Fibroblast of skin of scalp (primary cell): ENCODE measurements around the gene ADCY2.

Source experiments
- DNase-seq: peaks from one replicate; pipeline ENCODE4 v3.0.0-alpha.2; 2013

Gene ADCY2

GRCh38 chr5:7794311-7794710 is 398.4 kb downstream of the ADCY2 start:
- DNase-seq, result no peak

GRCh38 chr5:7794823-7795222 is 398.9 kb downstream of the ADCY2 start:
- no peak for DNase-seq

GRCh38 chr5:7795306-7795705 is 399.4 kb downstream of the ADCY2 start:
- DNase-seq, result no peak

- DNase-seq, result no peak
Measured at GRCh38 chr5:7801891-7802614, 406.1 kb downstream of the ADCY2 start.

GRCh38 chr5:7802855-7803254 is 406.9 kb downstream of the ADCY2 start:
- no peak for DNase-seq

- no peak for DNase-seq
Measured at GRCh38 chr5:7803937-7804336, 408.0 kb downstream of the ADCY2 start.

- DNase-seq, result no peak
Measured at GRCh38 chr5:7805379-7805778, 409.4 kb downstream of the ADCY2 start.

- DNase-seq, result no peak
Measured at GRCh38 chr5:7808998-7809397, 413.1 kb downstream of the ADCY2 start.

- DNase-seq, result no peak
Measured at GRCh38 chr5:7811715-7812114, 415.8 kb downstream of the ADCY2 start.

GRCh38 chr5:7813007-7813406 is 417.1 kb downstream of the ADCY2 start:
- DNase-seq, result no peak

GRCh38 chr5:7813576-7813975 is 417.6 kb downstream of the ADCY2 start:
- no peak for DNase-seq

- DNase-seq, result no peak
Measured at GRCh38 chr5:7814816-7815215, 418.9 kb downstream of the ADCY2 start.

GRCh38 chr5:7815892-7816534 is 420.1 kb downstream of the ADCY2 start:
- DNase-seq, result peak; percentile 68

GRCh38 chr5:7816535-7816901 is 420.6 kb downstream of the ADCY2 start:
- no peak for DNase-seq

- no peak for DNase-seq
Measured at GRCh38 chr5:7822449-7822848, 426.5 kb downstream of the ADCY2 start.

GRCh38 chr5:7823594-7823993 is 427.7 kb downstream of the ADCY2 start:
- no peak for DNase-seq

- DNase-seq, result no peak
Measured at GRCh38 chr5:7824995-7825394, 429.1 kb downstream of the ADCY2 start.

- DNase-seq, result no peak
Measured at GRCh38 chr5:7825630-7826029, 429.7 kb downstream of the ADCY2 start.

GRCh38 chr5:7827610-7828009 is 431.7 kb downstream of the ADCY2 start:
- peak; percentile 13 for DNase-seq

GRCh38 chr5:7828269-7828668 is 432.3 kb downstream of the ADCY2 start:
- no peak for DNase-seq

- no peak for DNase-seq
Measured at GRCh38 chr5:7834982-7835381, 439.0 kb downstream of the ADCY2 start.

GRCh38 chr5:7837403-7837802 is 441.5 kb downstream of the ADCY2 start:
- no peak for DNase-seq

- no peak for DNase-seq
Measured at GRCh38 chr5:7842531-7842930, 446.6 kb downstream of the ADCY2 start.

GRCh38 chr5:7844901-7845300 is 449.0 kb downstream of the ADCY2 start:
- DNase-seq, result no peak

- DNase-seq, result no peak
Measured at GRCh38 chr5:7845557-7845956, 449.6 kb downstream of the ADCY2 start.
